Neural progenitor cell (in vitro differentiated cells): ENCODE measurements around the gene CELSR3. TPM values are rescaled to one million over a fixed set of nuclear protein-coding genes. Genes with fewer than 3 reads are reported as not detected.

Experiments
- DNase-seq: peaks from one replicate; pipeline ENCODE4 v3.0.0-alpha.2; 2016; ENCODE audit warnings: low spot score
- H2AFZ ChIP-seq: fragments of 200-600 bp; sonication (generic); replicated peaks from 2 replicates; pipeline ENCODE4 v1.6.1; 2016; ENCODE audit warnings: antibody characterized with exemption
- H3F3A ChIP-seq: fragments of 200-600 bp; sonication (generic); 2 replicates; pipeline ENCODE4 v1.6.1; 2016; ENCODE audit warnings: antibody characterized with exemption, low read depth
- H3K27ac ChIP-seq: fragments of 200-600 bp; sonication (generic); 2 replicates; pipeline ENCODE4 v1.5.1; 2016; ENCODE audit warnings: mild to moderate bottlenecking
- H3K27me3 ChIP-seq: fragments of 200-600 bp; sonication (generic); 2 replicates; pipeline ENCODE4 v1.6.1; 2016; ENCODE audit warnings: mild to moderate bottlenecking, moderate library complexity
- H3K36me3 ChIP-seq: fragments of 200-600 bp; sonication (generic); 2 replicates; pipeline ENCODE4 v1.5.1; 2016
- H3K4me1 ChIP-seq: fragments of 200-600 bp; sonication (generic); 2 replicates; pipeline ENCODE4 v1.6.1; 2016; ENCODE audit warnings: mixed run types
- H3K4me2 ChIP-seq: fragments of 200-600 bp; sonication (generic); 2 replicates; pipeline ENCODE4 v1.6.1; 2016
- H3K4me3 ChIP-seq: fragments of 200-600 bp; sonication (generic); 2 replicates; pipeline ENCODE4 v1.5.1; 2016
- H3K79me2 ChIP-seq: fragments of 200-600 bp; sonication (generic); 2 replicates; pipeline ENCODE4 v1.6.1; 2016; ENCODE audit warnings: low read depth
- H3K9ac ChIP-seq: fragments of 200-600 bp; sonication (generic); 2 replicates; pipeline ENCODE4 v1.6.1; 2016
- H3K9me3 ChIP-seq: fragments of 200-600 bp; sonication (generic); 2 replicates; pipeline ENCODE4 v1.5.1; 2016; ENCODE audit warnings: low read depth
- H4K20me1 ChIP-seq: fragments of 200-600 bp; sonication (generic); 2 replicates; pipeline ENCODE4 v1.6.1; 2016; ENCODE audit warnings: low read depth
- H3K27ac Mint-ChIP-seq: 3 replicates; pipeline ENCODE4 v1.8.0; 2021; ENCODE audit warnings: mixed read lengths
- H3K27me3 Mint-ChIP-seq: 2 replicates; pipeline ENCODE4 v1.8.0; 2022; ENCODE audit warnings: low read depth, mild to moderate bottlenecking, inconsistent platforms, moderate library complexity, mixed read lengths; ENCODE audit not compliant: insufficient read depth
- H3K36me3 Mint-ChIP-seq: 3 replicates; pipeline ENCODE4 v1.8.0; 2021; ENCODE audit warnings: mixed read lengths
- H3K4me1 Mint-ChIP-seq: 3 replicates; pipeline ENCODE4 v1.8.0; 2021; ENCODE audit warnings: mixed read lengths
- H3K4me3 Mint-ChIP-seq: 3 replicates; pipeline ENCODE4 v1.8.0; 2021; ENCODE audit warnings: mild to moderate bottlenecking, moderate library complexity, mixed read lengths
- H3K9me3 Mint-ChIP-seq: 3 replicates; pipeline ENCODE4 v1.8.0; 2020; ENCODE audit warnings: mixed read lengths
- CTCF ChIP-seq: fragments of 200-600 bp; sonication (generic); IDR thresholded peaks from 2 replicates; pipeline ENCODE4 v1.5.1; 2017; ENCODE audit warnings: antibody characterized with exemption, mild to moderate bottlenecking
- EZH2 ChIP-seq: fragments of 200-600 bp; sonication (generic); IDR thresholded peaks from 2 replicates; pipeline ENCODE4 v1.6.1; 2017; ENCODE audit warnings: antibody characterized with exemption, mild to moderate bottlenecking, moderate library complexity
- EZH2phosphoT487 ChIP-seq: fragments of 200-600 bp; sonication (generic); IDR thresholded peaks from 2 replicates; pipeline ENCODE4 v1.6.1; 2017; ENCODE audit warnings: antibody characterized with exemption
- total RNA-seq: library from RNA; depleted of rRNA; stranded (reverse); fragments of >200 nt; gene quantifications from 2 replicates; pipeline ENCODE4 v1.2.3, GENCODE V29; 2015; ENCODE audit warnings: low replicate concordance

The CELSR3 gene
- total RNA-seq, 1 donor from 2014 or later = 9.9 TPM

DNA sequence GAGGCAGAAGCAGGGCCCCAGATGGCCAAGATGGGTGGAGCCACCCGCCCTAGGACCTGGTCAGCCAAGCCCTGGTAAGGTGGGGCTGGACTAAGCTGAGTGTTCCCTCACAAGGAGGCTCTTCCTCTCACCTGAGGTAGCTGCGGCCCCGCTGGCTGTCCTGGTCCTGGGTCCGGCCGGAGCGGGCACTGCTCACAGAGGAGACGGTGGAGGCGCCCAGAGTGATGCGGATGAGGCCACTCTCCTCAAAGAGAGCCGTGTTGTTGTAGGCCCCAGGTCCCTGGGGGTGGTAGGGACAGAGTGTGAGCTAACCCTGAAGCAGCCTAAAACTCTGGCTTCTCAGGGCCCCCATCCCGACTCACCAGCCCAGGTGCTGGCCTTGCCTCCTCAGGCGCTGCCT, 20.1 kb downstream of the CELSR3 start:
- Mint-ChIP-seq H3K4me3 (no peak overlapping the region), H3K36me3 (peaks cover 7% of the 10 kb centered on the region), H3K27me3 (peaks cover 7% of the 10 kb centered on the region), H3K9me3 (no peaks in the 10 kb centered on the region), H3K27ac (no peak overlapping the region), H3K4me1 (no peaks in the 10 kb centered on the region)
- no peak for DNase-seq
- H3K9ac ChIP-seq = no peak overlapping the region
- no peak overlapping the region for H3K4me2 ChIP-seq
- H3F3A ChIP-seq = no peaks in the 10 kb centered on the region
- no peak overlapping the region for H3K4me3 ChIP-seq
- H3K36me3 ChIP-seq = no peaks in the 10 kb centered on the region
- no peaks in the 10 kb centered on the region for H3K27me3 ChIP-seq
- no peaks in the 10 kb centered on the region for H3K9me3 ChIP-seq
- no peaks in the 10 kb centered on the region for H3K79me2 ChIP-seq
- H3K27ac ChIP-seq = no peak overlapping the region
- no peaks in the 10 kb centered on the region for H4K20me1 ChIP-seq
- H3K4me1 ChIP-seq = no peaks in the 10 kb centered on the region
- no peak for TF ChIP-seq CTCF
- TF ChIP-seq EZH2 = no peak
- TF ChIP-seq EZH2phosphoT487 = no peak
- no peak overlapping the region for H2AFZ ChIP-seq

- Histone ChIP-seq H4K20me1 (no peaks in the 10 kb centered on the region), H3K36me3 (no peaks in the 10 kb centered on the region), H3K4me1 (peaks cover 6% of the 10 kb centered on the region), H3K9ac (no peak overlapping the region), H3K9me3 (no peaks in the 10 kb centered on the region), H3K4me2 (no peak overlapping the region), H2AFZ (no peak overlapping the region), H3K27ac (no peak overlapping the region), H3K4me3 (no peak overlapping the region), H3K79me2 (no peaks in the 10 kb centered on the region), H3F3A (peaks cover 3% of the 10 kb centered on the region), H3K27me3 (no peaks in the 10 kb centered on the region)
- peaks cover 7% of the 10 kb centered on the region for H3K27me3 Mint-ChIP-seq
- TF ChIP-seq EZH2 (no peak), EZH2phosphoT487 (no peak), CTCF (no peak)
- H3K27ac Mint-ChIP-seq = no peak overlapping the region
- H3K4me1 Mint-ChIP-seq = peaks cover 9% of the 10 kb centered on the region
- no peak overlapping the region for H3K4me3 Mint-ChIP-seq
- no peaks in the 10 kb centered on the region for H3K9me3 Mint-ChIP-seq
- H3K36me3 Mint-ChIP-seq = peaks cover 7% of the 10 kb centered on the region
- DNase-seq = no peak
These were observed 21.3 kb downstream of the CELSR3 start for GRCh38 chr3:48641396-48641795.

- no peak overlapping the region for H3K4me3 Mint-ChIP-seq
- H4K20me1 ChIP-seq = no peaks in the 10 kb centered on the region
- no peaks in the 10 kb centered on the region for H3K27me3 ChIP-seq
- no peak for DNase-seq
- H3K36me3 ChIP-seq = no peaks in the 10 kb centered on the region
- no peak overlapping the region for H3K4me3 ChIP-seq
- no peaks in the 10 kb centered on the region for H3K9me3 Mint-ChIP-seq
- H3F3A ChIP-seq = peaks cover 14% of the 10 kb centered on the region
- H3K9ac ChIP-seq = no peak overlapping the region
- H3K79me2 ChIP-seq = no peaks in the 10 kb centered on the region
- H3K4me1 Mint-ChIP-seq = peaks cover 13% of the 10 kb centered on the region
- peaks cover 11% of the 10 kb centered on the region for H3K4me1 ChIP-seq
- no peak overlapping the region for H2AFZ ChIP-seq
- H3K27me3 Mint-ChIP-seq = peaks cover 9% of the 10 kb centered on the region
- H3K27ac Mint-ChIP-seq = no peak overlapping the region
- TF ChIP-seq EZH2phosphoT487 (no peak), EZH2 (no peak), CTCF (no peak)
- H3K36me3 Mint-ChIP-seq = peaks cover 7% of the 10 kb centered on the region
- H3K27ac ChIP-seq = no peak overlapping the region
- no peak overlapping the region for H3K4me2 ChIP-seq
- H3K9me3 ChIP-seq = no peaks in the 10 kb centered on the region
These were observed 22.6 kb downstream of the CELSR3 start for GRCh38 chr3:48639944-48640606.
